ENCODE results near the gene RAB38.

RAB38 gene

GRCh38 chr11:88066090-88066489 is 109.2 kb downstream of the RAB38 start:
- WGBS: no CpG with 5 or more reads among the region's 2 CpGs

GRCh38 chr11:88064097-88064705 is 111.0 kb downstream of the RAB38 start:
- H3K9me3 ChIP-seq (ENCODE audit: insufficient read depth, low read depth, low read length): peaks cover 9% of the 10 kb centered on the region
- WGBS: 88% methylated on average over 1 of the region's 2 CpGs
- no peak overlapping the region for H3K9ac ChIP-seq (ENCODE audit: low read depth, low read length)
- H3K4me1 ChIP-seq (ENCODE audit: insufficient read depth, low read length): no peaks in the 10 kb centered on the region
- no peak overlapping the region for H3K4me3 ChIP-seq (ENCODE audit: low read length)
- no peak overlapping the region for H3K27ac ChIP-seq (ENCODE audit: low read depth, low read length)
- no peaks in the 10 kb centered on the region for H3K27me3 ChIP-seq (ENCODE audit: insufficient read depth, low read length)
- H3K36me3 ChIP-seq (ENCODE audit: insufficient read depth, low read length): no peaks in the 10 kb centered on the region

More at GRCh38 chr11:88066090-88066489, 109.2 kb downstream of the RAB38 start:
- no peaks in the 10 kb centered on the region for H3K4me1 ChIP-seq (ENCODE audit: insufficient read depth, low read length)
- H3K9me3 ChIP-seq (ENCODE audit: insufficient read depth, low read depth, low read length): peaks cover 9% of the 10 kb centered on the region
- no peak overlapping the region for H3K4me3 ChIP-seq (ENCODE audit: low read length)
- H3K27me3 ChIP-seq (ENCODE audit: insufficient read depth, low read length): no peaks in the 10 kb centered on the region
- no peak overlapping the region for H3K27ac ChIP-seq (ENCODE audit: low read depth, low read length)
- H3K36me3 ChIP-seq (ENCODE audit: insufficient read depth, low read length): no peaks in the 10 kb centered on the region
- H3K9ac ChIP-seq (ENCODE audit: low read depth, low read length): no peak overlapping the region

All from HUES64 (cell line).